Left lung (tissue), 10 donors: Measurements from ENCODE around the gene MOK. TPM values are rescaled to one million over a fixed set of nuclear protein-coding genes. Genes with fewer than 3 reads are reported as not detected.

Experiments
- ATAC-seq: fragments of 200-7000 bp; cut with Tn5 transposase; one replicate; pipeline ENCODE4 v1.9.1; 2020; ENCODE audit warnings: moderate library complexity
- DNase-seq, 4 donors: peaks; one replicate each; pipeline ENCODE4 v3.0.0-alpha.2; 2013 to 2020
- H3K27ac ChIP-seq, 2 donors: fragments of 200-600 bp; sonication (generic) in 1 of 2; one replicate each; pipeline versions ENCODE4 v1.5.0 to v1.8.0; 2020 to 2021
- H3K27me3 ChIP-seq, 2 donors: fragments of 200-600 bp; sonication (generic) in 1 of 2; one replicate each; pipeline versions ENCODE4 v1.5.0 to v1.8.0; 2020 to 2021
- H3K36me3 ChIP-seq, 2 donors: fragments of 200-600 bp; sonication (generic) in 1 of 2; one replicate each; pipeline versions ENCODE4 v1.5.0 to v1.8.0; 2020 to 2021
- H3K4me1 ChIP-seq, 2 donors: fragments of 200-600 bp; one replicate each; pipeline ENCODE4 v1.8.0; 2021
- H3K4me3 ChIP-seq, 2 donors: fragments of 200-600 bp; sonication (generic) in 1 of 2; one replicate each; pipeline versions ENCODE4 v1.5.0 to v1.8.0; 2020 to 2021; ENCODE audit warnings: mild to moderate bottlenecking in 1 of 2
- H3K9me3 ChIP-seq, 2 donors: fragments of 200-600 bp; sonication (generic) in 1 of 2; one replicate each; pipeline versions ENCODE4 v1.5.0 to v1.8.0; 2020 to 2021
- intact Hi-C, 2 donors: fragments of 100-400 bp; cut with DNase I; formaldehyde crosslinking; loops; one replicate each; pipeline versions ENCODE4 v1.11.2 to v1.14.2; 2022
- polyA plus RNA-seq, 6 donors: library from polyadenylated mRNA; unstranded; fragments of 120-200 nt; gene quantifications; one replicate each; pipeline ENCODE4 v1.2.1, GENCODE V29; 2013; ENCODE audit not compliant: insufficient read length in 6 of 6
- total RNA-seq, 2 donors: library from RNA; stranded (reverse); fragmentation: NEBNext Ultra II Directional; extraction: Animal tissue kit (Norgen Biotek cat#: 25700); gene quantifications; one replicate each; pipeline ENCODE4 v1.2.1, GENCODE V29; 2021
- TF ChIP-seq, protein P1 (sequence below), 2 donors: fragments of 200-600 bp; sonication (generic) in 1 of 2; IDR thresholded peaks; one replicate each; pipeline versions ENCODE4 v1.5.0 to v1.8.0; 2021; ENCODE audit warnings: antibody characterized with exemption in 2 of 2
- donor health status: DM: no; HTN: yes; CAD: no.
- donor health status: DM: no; HTN: no; CAD: no.

Gene MOK
- total and polyA plus RNA-seq, 8 donors = 8.7 to 39.0 (median 27.3) TPM

DNA sequence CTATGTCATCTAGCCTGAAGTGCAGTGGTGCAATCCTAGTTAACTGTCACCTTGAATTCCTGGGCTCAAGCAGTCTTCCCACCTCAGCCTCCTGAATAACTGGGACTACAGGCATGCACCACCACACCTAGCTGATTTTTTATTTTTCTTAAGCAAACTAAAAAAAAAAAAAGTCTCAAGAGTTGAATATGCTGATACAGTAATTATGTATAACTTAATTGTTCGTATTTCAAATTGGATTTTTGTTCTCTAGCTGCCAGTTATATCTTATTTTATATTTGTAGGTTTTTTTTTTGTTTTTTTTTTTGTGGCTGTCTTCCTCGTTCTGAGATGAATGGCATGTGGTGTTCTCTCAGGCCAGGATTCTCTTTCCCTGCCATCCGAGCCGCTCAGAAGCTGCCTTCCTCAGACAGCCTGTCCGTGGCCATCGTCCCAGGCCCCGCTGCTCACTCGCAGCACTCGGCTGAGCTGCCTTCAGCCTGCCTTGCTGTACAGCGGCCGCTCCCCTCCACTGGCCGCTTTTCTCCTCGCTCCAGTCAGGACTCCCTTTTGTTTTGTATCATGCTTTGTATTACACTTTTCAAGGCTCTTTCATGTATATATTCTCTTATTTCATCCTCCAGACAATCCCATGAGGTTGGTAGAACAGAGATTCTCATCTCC, 112.0 kb downstream of the MOK start:
- peaks cover 0 to 27% of the 10 kb centered on the region in 2 donors for H3K36me3 ChIP-seq
- intact Hi-C loops = no loop called here
- TF ChIP-seq, protein P1, sequence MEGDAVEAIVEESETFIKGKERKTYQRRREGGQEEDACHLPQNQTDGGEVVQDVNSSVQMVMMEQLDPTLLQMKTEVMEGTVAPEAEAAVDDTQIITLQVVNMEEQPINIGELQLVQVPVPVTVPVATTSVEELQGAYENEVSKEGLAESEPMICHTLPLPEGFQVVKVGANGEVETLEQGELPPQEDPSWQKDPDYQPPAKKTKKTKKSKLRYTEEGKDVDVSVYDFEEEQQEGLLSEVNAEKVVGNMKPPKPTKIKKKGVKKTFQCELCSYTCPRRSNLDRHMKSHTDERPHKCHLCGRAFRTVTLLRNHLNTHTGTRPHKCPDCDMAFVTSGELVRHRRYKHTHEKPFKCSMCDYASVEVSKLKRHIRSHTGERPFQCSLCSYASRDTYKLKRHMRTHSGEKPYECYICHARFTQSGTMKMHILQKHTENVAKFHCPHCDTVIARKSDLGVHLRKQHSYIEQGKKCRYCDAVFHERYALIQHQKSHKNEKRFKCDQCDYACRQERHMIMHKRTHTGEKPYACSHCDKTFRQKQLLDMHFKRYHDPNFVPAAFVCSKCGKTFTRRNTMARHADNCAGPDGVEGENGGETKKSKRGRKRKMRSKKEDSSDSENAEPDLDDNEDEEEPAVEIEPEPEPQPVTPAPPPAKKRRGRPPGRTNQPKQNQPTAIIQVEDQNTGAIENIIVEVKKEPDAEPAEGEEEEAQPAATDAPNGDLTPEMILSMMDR (IDR thresholded peaks at IDR 0.05) = no peak
- H3K27me3 ChIP-seq = no peaks in the 10 kb centered on the region
- H3K27ac ChIP-seq = no peak overlapping the region
- no peaks in the 10 kb centered on the region for H3K9me3 ChIP-seq
- DNase-seq (no peak), ATAC-seq (no peak)
- peaks cover 5 to 23% of the 10 kb centered on the region in 2 donors for H3K4me1 ChIP-seq
- H3K4me3 ChIP-seq = no peak overlapping the region

DNA sequence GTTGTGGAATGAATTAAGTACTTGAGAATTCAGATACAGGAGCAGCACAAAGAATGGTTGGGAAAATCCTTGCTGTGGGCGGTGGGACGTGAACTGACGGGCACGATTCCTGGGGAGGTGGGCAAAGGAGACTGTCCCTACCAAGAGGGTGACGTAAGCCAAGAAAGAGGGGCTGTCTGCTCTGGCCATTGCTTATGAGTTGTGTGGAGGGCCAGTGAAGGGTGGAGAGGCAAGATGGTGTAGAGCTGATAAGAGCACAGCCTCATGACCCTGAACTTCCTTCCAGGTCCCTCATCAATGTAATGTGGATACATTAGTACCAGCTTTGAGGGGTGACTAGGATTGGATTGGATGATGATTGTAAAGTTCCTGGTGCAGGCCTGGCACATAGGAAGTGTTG, 115.1 kb downstream of the MOK start:
- Histone ChIP-seq H3K4me1 (peaks cover 20 to 34% of the 10 kb centered on the region in 2 donors), H3K36me3 (peaks cover 0 to 1% of the 10 kb centered on the region in 2 donors), H3K9me3 (no peaks in the 10 kb centered on the region), H3K4me3 (no peak overlapping the region), H3K27me3 (no peaks in the 10 kb centered on the region), H3K27ac (no peak overlapping the region)
- intact Hi-C loops = no loop called here
- no peak for ATAC-seq
- DNase-seq = no peak
- TF ChIP-seq, protein P1 (IDR thresholded peaks at IDR 0.05) = no peak

DNA sequence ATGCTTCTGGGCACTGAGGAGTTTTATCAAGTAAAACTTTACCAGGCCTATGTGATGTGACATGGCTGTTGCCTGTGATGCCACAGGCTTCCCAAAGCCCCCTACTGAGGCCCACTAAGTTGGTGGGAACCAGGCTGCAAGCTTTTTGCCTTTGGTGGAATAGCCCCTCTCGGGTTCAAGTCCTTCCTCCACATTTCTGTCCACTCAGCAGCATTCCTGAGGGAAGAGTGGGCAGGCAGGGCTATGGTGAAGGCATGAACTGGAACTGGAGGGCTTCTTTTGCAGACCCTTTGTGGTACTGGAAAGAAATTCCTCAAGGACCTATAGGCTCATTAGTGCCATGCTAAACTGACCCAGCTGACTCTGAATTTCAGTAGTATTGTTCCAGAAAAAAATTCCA, 116.8 kb downstream of the MOK start:
- ATAC-seq (no peak), DNase-seq (no peak)
- intact Hi-C loops = no loop called here
- TF ChIP-seq, protein P1 (IDR thresholded peaks at IDR 0.05) = no peak
- H3K4me3 ChIP-seq = no peak overlapping the region
- peaks cover 20 to 35% of the 10 kb centered on the region in 2 donors for H3K4me1 ChIP-seq
- H3K36me3 ChIP-seq = no peaks in the 10 kb centered on the region
- H3K27ac ChIP-seq = no peak overlapping the region
- H3K27me3 ChIP-seq = no peaks in the 10 kb centered on the region
- no peaks in the 10 kb centered on the region for H3K9me3 ChIP-seq

DNA sequence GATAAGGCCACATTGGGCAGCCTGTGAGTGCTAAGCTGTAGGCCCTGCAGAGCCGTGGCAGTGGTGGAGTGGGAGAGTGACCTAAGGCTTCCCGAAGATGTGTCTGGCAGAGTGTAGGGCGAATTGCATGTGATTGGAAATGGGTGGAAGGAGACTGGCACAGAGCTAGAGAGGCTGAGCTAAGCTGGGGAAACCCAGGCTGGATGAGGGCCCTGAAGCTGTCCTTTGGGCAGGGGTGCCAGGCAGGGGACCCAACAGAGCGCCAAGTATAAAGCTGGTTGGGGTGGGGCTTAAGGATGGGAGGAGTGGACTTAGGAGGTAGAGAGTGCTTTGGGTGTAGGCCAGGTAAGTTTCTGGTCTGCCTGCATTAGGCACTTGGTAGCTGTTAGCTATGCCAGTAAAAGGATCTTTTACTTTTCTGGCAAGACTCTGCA, 117.4 kb downstream of the MOK start:
- no peaks in the 10 kb centered on the region for H3K9me3 ChIP-seq
- intact Hi-C loops = no loop called here
- peak overlapping the region; percentile 45 to 61 for H3K27ac ChIP-seq
- TF ChIP-seq, protein P1 (IDR thresholded peaks at IDR 0.05) = no peak
- DNase-seq (no peak), ATAC-seq (peak; percentile 72)
- no peaks in the 10 kb centered on the region for H3K27me3 ChIP-seq
- no peaks in the 10 kb centered on the region for H3K36me3 ChIP-seq
- H3K4me3 ChIP-seq = no peak overlapping the region
- H3K4me1 ChIP-seq = peaks cover 20 to 35% of the 10 kb centered on the region in 2 donors

DNA sequence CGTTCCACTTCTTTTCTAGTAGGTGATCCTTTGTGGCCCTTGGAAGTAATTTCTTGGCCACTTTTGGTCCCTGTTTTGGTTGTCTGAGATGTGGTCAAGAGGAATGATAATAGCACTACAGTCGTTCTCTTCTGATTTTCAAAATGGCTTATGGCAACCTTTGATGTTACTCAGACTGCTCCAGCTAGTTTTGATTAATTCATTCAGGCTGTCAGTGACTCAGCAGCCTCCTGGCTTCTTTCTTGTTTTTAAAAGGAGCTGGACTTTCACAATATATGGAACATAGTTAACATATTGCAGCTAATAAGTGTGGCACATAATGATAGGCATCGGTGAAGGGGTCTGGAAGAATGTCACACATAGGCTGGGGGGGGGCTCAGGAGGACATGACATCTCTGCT, 117.9 kb downstream of the MOK start:
- Histone ChIP-seq H3K4me1 (peaks cover 20 to 38% of the 10 kb centered on the region in 2 donors), H3K4me3 (no peak overlapping the region), H3K9me3 (no peaks in the 10 kb centered on the region), H3K27ac (peak overlapping the region; percentile 45 to 61), H3K27me3 (no peaks in the 10 kb centered on the region), H3K36me3 (no peaks in the 10 kb centered on the region)
- DNase-seq (no peak), ATAC-seq (peak; percentile 85)
- TF ChIP-seq, protein P1 (IDR thresholded peaks at IDR 0.05) = no peak
- intact Hi-C loops = no loop called here
